RKO (cell line): ENCODE results near the gene HINFP.
"Not testable (repeated sequence)": the region's sequence is repeated elsewhere in the genome, so short reads cannot be mapped to it uniquely, and the experiment has no call there.

Source experiments
- DNase-seq: peaks from one replicate; pipeline ENCODE4 v3.0.0-alpha.2; 2016; ENCODE audit warnings: low spot score

Gene HINFP

DNA sequence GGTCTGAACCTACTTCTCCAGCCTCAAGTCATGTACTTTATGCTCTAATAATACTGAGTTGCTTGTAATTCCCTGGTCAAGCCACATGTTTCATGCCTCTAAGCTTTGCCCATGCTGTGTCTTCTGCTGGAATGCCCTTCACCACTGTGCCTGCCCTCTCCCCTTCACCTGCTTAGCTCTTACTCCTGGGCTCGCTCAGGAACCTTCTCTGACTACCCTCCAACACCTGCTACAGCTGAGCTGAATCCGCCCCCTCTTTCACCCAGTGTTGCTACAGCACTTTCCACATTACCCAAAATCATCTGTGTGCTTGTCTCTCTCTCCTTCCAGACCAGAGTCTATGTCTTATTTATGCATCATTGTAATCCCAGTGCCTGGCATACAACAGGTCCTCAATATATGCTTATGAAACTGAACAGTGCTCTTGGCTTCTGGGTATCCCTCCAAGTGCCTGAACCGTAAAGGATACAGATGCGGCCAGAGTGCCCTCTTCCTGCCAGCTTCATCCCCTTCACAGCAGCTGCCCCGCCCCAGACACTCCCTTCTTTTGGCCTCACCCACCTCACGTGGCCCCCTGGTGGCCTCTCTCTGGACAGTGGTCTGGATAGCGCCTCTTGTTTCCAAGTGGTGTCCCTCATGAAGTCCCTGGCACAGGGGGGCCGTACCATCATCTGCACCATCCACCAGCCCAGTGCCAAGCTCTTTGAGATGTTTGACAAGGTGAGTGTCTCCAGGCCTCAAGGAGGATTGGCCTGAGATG is 34.5 kb downstream of the HINFP start:
- DNase-seq: peak; percentile 34

- DNase-seq: no peak
Measured at GRCh38 chr11:119156496-119156895, 35.1 kb downstream of the HINFP start.

DNA sequence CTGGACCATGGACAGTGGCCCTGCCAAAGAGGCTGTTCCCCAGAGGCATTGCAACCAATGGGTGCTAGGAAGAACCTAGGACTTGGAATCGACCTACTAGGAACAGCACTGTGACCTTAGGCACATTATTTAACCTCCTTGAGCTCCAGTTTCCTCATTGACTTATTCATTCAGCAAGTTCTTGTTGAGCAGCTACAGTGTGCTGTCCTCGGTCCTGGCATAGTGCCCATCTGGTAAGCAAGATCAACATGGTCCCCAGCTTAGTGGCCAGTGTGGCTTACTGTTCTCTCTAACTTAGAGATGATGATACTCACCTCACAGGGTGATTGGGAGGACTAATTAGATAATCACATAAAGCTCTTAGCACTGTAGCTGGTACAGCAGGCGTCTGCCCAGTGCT is 35.7 kb downstream of the HINFP start:
- peak; percentile 35 for DNase-seq

DNA sequence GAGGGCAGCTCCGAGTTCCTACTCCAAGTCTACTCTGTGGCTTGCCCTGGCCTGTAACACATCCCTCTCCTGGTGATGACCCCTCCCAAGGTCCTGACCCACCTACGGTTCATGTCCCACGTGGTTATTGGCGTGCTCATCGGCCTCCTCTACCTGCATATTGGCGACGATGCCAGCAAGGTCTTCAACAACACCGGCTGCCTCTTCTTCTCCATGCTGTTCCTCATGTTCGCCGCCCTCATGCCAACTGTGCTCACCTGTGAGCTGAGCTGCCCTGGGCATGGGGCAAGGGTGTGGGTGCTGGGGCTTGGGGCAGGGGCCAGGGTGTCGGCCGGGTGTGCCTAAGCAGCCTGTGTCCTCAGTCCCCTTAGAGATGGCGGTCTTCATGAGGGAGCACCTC is 37.1 kb downstream of the HINFP start:
- DNase-seq: no peak

GRCh38 chr11:119160151-119160550 is 38.8 kb downstream of the HINFP start:
- no peak for DNase-seq

DNA sequence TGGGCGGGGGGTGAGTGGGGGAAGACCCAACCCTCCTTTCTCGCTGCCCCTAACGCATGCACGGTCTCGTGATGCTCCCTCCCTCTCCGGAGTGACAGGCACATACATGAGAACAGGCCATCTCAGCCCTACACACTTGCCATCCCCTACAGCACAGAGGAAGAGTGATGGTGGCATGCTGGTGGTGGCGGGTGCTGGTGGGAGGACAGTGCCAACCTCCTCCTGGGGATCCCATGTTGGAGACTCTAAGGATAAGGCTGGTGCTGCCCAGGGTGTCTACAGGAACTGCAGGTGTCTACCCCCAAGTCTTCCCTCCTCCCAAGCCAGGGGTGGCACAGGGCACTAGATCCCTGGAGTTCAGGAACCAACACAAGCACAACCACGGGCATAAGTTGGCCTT is 40.5 kb downstream of the HINFP start:
- no peak for DNase-seq

GRCh38 chr11:119166368-119167076 is 45.1 kb downstream of the HINFP start:
- peak; percentile 75 for DNase-seq

DNA sequence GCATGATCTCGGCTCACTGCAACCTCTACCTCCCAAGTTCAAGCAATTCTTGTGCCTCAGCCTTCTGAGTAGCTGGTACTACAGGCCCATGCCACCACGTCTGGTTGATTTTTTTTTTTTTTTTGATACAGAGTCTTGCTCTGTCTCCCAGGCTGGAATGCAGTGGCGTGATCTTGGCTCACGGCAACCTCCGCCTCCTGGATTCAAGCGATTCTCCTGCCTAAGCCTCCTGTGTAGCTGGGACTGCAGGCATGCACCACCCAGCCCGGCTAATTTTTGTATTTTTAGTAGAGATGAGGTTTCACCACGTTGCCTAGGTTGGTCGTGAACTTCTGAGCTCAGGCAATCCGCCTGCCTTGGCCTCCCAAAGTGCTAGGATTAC is 45.7 kb downstream of the HINFP start:
- DNase-seq: not testable (repeated sequence)

DNA sequence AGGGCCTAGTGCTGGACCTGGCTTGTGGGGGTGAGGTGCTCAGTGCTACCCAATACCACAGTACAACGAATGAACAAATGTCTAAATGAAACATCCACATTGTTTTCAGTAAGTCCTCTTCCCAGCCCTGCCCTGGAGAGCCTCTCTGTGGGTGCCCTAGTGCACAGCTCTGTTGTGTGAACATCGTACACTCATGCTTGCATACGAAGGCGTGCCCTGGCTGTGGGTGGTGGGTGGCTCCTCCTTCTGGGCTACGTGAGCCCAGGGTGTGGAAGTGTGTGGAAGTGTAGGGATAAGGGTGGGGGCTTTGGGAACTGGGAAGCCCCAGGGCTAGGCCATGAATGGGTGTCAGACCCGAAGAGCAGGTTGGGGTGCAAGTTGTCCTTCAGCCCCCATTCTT is 46.6 kb downstream of the HINFP start:
- DNase-seq: no peak

DNA sequence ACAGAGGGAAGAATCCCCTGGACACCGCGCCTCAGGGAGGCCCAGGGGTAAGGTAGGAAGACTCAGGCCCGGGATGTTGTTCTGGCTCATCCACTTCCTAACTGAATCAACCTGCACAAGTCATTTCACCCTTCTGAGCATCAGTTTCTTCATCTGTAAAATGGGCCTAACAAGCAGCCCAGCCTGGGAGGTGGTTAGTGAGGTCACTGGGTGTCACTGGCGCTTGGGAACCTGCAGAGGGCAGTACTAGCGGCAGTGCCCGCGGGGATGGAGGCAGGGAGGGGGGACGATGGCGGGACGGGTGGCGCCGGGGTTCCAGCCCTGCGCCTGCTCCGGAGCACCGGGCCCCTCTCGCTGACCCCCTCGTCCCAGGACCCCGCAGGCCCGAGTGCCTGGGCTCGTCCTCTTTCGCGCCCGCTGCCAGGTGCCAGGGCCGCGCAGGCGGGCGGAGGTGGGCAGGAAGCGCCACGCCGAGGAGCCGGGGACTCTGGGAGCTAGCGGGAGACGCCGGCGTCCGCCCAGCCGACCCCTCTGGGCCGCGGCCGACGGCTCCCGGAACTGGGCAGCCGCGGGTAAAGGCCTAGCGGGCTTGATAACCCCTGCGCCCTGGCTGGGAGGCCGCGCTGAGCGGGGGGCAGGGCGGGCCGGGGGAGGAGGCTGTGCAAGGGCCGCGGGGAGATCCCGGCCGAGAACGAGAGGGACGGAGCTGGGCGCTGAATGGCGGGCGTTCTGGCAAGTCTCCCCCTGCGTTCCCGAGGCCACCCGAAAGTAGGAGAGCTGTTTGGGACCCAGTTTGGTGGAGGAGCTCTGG is 47.3 kb downstream of the HINFP start, which contains the start of gene NLRX1:
Gene NLRX1, plus strand, starts transcription at position 255 of the 811 bp plus-strand sequence. CDS start 2,679 bp downstream, outside the sequence.
- peak; percentile 90 for DNase-seq

DNA sequence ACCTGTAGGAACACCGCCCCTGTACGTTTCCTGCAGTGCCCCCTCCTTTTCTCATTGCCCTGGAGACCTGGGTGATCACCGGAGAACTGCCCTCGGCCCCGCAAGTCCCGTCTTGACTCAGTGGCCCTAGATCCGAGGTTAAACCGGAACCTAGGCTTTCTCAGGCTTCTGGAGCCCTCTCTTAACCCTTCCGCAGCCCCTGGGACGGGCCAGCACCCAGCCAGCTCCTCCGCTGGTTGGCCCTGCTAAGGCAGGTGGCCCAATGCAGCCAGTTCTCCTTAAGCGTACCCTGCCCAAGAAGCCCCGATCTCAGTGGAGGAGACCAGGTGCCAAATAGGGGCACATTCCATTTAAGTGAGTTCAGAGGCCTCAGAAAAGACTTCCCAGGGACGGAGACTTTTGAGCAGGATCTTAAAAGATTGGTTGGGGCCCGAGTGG is 47.9 kb downstream of the HINFP start:
- peak; percentile 85 for DNase-seq

DNA sequence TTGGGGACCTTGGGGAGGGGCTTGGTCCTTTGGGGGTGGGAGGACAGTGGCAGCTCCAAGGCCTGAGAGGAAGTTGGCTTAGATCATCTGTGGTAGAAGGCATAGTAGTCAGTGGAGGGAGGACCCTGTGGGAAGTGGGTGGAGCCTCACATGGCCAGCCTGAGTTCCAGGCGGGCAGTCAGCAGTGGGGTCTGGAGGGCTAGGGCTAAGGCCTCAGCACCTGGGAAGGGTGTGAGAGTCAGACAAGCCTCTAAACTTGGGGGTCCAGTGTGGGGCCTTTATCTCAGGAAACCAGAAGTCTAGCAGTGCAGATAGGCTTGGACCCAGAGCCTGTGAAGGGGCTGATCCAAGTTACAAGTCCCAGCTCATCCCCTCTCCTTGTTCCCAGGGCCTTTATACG is 51.1 kb downstream of the HINFP start:
- no peak for DNase-seq

GRCh38 chr11:119173453-119173852 is 52.1 kb downstream of the HINFP start:
- no peak for DNase-seq

GRCh38 chr11:119175493-119176077 is 54.2 kb downstream of the HINFP start:
- DNase-seq: peak; percentile 40

DNA sequence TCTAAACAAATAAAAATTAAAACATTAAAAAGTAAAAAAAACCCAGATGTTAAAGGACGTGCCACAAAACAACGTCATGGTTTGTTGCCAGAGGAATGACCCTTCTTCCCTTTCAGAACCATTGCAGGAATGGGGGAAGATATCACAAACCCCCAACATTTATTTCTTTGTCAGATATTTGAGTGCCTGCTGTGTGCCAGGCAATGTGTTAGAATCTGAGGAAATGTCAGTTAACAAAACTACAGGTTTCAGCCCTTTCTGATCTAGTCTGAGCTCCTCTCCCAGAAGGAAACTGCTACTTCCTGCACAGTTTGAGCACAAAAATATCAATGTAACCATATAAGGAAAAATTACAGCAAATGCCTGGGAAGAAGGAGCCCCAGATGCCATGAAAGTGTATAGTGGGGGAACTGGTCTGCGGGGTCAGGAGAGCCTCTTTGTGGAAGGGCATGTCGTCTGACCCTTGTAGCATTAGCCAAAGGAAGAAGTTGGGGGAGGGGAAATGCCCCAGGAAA is 56.8 kb downstream of the HINFP start:
- DNase-seq: no peak

GRCh38 chr11:119179342-119179741 is 58.0 kb downstream of the HINFP start:
- no peak for DNase-seq

DNA sequence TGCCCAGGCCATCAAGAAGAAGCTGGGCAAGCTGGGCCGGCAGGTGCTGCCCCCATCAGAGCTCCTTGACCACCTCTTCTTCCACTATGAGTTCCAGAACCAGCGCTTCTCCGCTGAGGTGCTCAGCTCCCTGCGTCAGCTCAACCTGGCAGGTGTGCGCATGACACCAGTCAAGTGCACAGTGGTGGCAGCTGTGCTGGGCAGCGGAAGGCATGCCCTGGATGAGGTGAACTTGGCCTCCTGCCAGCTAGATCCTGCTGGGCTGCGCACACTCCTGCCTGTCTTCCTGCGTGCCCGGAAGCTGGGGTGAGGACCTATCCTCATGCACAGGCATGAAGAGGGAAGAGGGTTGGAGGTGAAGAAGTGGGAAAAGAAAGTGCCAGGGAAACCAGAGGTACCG is 58.6 kb downstream of the HINFP start:
- no peak for DNase-seq

- no peak for DNase-seq
Measured at GRCh38 chr11:119180729-119181676, 59.6 kb downstream of the HINFP start.

DNA sequence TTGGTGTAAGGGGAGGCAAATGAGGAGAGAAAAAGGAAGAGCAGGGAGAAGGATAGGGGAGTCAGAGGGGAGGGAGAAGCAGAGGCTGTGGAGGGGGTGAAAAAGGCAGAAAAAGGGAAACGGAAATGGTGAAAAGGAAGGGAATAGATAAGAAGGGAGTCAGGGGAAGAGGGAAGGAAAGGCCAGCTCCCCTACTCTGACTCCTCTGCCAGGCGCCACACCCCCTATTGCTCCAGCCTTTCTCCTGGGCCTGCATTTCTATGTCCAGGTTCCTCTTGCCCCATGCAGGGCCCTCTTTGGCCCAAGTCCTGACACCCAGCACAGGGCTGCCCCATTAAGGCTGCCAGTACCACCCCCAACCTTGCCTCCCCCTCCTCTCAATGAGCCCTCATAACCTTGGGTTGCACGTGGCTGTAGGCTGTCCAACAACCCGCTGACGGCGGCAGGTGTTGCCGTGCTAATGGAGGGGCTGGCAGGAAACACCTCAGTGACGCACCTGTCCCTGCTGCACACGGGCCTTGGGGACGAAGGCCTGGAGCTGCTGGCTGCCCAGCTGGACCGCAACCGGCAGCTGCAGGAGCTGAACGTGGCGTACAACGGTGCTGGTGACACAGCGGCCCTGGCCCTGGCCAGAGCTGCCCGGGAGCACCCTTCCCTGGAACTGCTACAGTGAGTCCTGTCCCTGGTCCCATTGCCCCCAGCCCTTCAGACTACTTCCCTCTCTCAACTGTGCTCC is 60.5 kb downstream of the HINFP start:
- no peak for DNase-seq

- DNase-seq: not testable (repeated sequence)
Measured at GRCh38 chr11:119184399-119184798, 63.0 kb downstream of the HINFP start.
